Activated CD8-positive, alpha-beta memory T cell treated with anti-CD3 and anti-CD28 coated beads for 48 hours (primary cell): Measurements from ENCODE around the gene PSKH1.

Experiments used
- DNase-seq, 3 experiments: peaks; one replicate each; pipeline ENCODE4 v3.0.0-alpha.2; 2020; ENCODE audit warnings: low read depth in 2 of 3, low spot score in 2 of 3

PSKH1 gene

DNA sequence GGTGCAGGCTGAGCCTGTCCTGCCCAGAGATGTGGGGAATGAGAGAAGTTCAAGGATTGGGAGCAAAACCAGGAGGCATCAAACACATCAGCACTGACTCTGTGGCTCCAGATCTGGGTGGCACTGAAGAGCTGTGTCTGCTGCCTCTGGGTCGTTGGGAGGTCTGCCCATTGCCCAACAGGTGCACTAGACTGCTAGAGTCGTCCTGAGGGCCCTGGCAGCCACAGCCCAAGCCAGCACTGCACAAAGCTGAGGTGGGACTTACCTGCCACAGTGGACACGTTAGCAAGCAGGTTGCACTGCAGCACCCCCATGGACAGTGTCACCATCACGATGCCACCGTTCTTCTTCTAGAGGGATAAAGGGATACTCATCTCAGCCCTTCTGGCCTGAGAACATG, 84.0 kb downstream of the PSKH1 start:
- no peak for DNase-seq

DNA sequence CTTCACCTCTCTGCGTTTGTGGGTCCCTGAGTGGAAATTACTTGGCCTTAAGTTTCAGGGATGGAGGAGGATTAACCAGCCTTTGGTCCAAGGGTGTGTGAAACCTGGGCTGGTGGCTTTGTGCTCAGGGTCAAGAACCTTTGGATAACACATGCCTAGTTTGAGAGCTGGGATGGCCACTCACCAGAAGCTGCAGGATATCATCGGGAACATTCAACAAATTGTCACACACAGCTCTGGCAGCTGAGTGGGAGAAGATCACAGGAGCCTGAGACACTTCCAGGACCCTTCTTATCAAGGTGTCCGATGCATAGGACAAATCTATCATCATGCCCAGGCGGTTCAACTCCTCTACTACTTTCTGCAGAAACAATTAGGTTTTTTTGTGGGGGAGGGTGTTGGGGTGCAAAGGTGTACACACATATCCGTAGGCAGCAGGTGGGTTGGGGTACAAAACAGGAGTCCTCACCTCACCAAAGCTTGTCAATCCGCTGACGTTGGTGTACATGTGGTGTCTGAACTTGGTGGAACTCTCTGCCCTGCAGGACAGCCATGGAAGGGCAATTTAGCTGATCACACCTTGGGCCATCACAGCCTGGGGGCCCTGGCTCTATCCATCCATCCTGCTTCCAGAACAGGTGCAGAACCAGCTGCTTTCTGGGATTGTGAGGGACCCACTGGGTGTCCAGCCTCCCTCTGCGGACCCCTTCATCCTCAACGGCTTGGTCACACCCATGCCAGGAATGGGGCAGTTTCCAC, 84.6 kb downstream of the PSKH1 start:
- no peak for DNase-seq
